Measurements from ENCODE around the gene MRPS35. TPM values are rescaled to one million over a fixed set of nuclear protein-coding genes. Genes with fewer than 3 reads are reported as not detected.
A peak's percentile ranks its signal among the peaks of the same experiment; 100 is the strongest.
"Not testable (repeated sequence)": the region's sequence is repeated elsewhere in the genome, so short reads cannot be mapped to it uniquely, and the experiment has no call there.

Gene MRPS35
- total and polyA plus RNA-seq, 4 donors, result 21.8 to 48.7 (median 32.7) TPM

GRCh38 chr12:27743601-27744000, 33.0 kb downstream of the MRPS35 start:
- H3K36me3 ChIP-seq (ENCODE audit: control insufficient read depth in 4 of 4, insufficient read depth in 4 of 4, low read length in 4 of 4), result peaks cover 3 to 23% (median 11%) of the 10 kb centered on the region in 4 donors
- H3K9me3 ChIP-seq (ENCODE audit: control insufficient read depth in 4 of 4, insufficient read depth in 3 of 4, low read length in 3 of 4), result no peaks in the 10 kb centered on the region

DNA sequence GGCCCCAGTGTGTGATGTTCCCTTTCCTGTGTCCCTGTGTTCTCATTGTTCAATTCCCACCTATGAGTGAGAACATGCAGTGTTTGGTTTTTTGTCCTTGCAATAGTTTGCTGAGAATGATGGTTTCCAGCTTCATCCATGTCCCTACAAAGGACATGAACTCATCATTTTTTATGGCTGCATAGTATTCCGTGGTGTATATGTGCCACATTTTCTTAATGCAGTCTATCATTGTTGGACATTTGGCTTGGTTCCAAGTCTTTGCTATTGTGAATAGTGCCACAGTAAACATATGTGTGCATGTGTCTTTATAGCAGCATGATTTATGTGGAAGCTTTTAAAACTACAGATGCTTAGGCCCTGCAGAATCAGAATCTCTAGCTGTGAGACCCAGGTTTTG, 35.1 kb downstream of the MRPS35 start:
- not testable (repeated sequence) for ATAC-seq (ENCODE audit: insufficient read depth, low FRiP score); H3K4me1 ChIP-seq (ENCODE audit: control insufficient read depth in 5 of 5, insufficient read depth in 5 of 5, low read length in 5 of 5); H3K9ac ChIP-seq (ENCODE audit: insufficient read depth in 1 of 2, low read length in 2 of 2); H3K27ac ChIP-seq (ENCODE audit: low read depth in 1 of 2, low read length in 1 of 2); H3K9me3 ChIP-seq (ENCODE audit: control insufficient read depth in 4 of 4, insufficient read depth in 3 of 4, low read length in 3 of 4); DNase-seq; H3K27me3 ChIP-seq (ENCODE audit: control insufficient read depth in 3 of 3, insufficient read depth in 3 of 3, low read length in 2 of 3); H3K4me3 ChIP-seq
- 73 to 84% methylated on average over 1 of the region's 1 CpG for WGBS, 2 donors
- H3K36me3 ChIP-seq (ENCODE audit: control insufficient read depth in 4 of 4, insufficient read depth in 4 of 4, low read length in 4 of 4), result peaks cover 3 to 15% (median 8%) of the 10 kb centered on the region in 4 donors

More at GRCh38 chr12:27743601-27744000, 33.0 kb downstream of the MRPS35 start:
- no peak for TF ChIP-seq CTCF (IDR thresholded peaks at IDR 0.05; ENCODE audit: control extremely low read depth, extremely low read depth)
- DNase-seq (no peak), ATAC-seq (ENCODE audit: insufficient read depth, low FRiP score) (no peak)
- Histone ChIP-seq H3K27me3 (ENCODE audit: control insufficient read depth in 3 of 3, insufficient read depth in 3 of 3, low read length in 2 of 3) (no peaks in the 10 kb centered on the region), H3K4me1 (ENCODE audit: control insufficient read depth in 5 of 5, insufficient read depth in 5 of 5, low read length in 5 of 5) (peaks cover 0 to 1% (median 0%) of the 10 kb centered on the region in 5 donors), H3K4me3 (no peak overlapping the region), H3K9ac (ENCODE audit: insufficient read depth in 1 of 2, low read length in 2 of 2) (no peak overlapping the region), H3K27ac (ENCODE audit: low read depth in 1 of 2, low read length in 1 of 2) (no peak overlapping the region)
- WGBS, 2 donors, result 97 to 98% methylated on average over 5 of the region's 5 CpGs

DNA sequence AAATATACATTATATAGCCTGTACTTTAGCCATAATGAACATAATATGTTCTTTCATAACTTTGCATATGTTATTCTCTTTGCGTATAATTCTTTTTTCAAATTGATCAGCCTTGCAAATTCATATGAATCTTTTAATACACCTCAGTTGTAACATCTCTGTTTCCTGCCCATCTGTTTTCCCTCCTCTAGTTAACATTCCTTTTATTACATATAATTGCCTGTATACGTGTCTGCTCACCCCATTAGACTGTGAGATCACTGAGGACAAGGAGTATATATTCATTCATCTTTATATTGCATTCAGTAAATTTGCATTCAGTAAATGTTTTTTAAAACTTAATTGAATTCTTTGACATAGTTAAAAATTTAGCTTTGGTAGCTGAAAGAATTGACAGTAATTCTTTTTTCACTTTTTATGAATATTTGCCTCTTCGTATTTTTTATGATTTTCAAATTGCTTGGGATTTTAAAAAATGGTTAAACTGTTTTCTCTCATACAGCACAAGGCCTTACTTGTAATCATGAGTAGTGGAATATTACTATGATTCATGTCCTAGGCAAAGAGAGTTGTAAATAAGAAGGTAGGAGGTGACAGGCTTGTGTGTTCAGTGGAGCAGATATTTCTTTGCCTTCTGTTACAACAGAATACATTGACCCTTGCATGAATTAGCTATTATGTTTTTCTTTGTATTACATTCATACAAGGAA, 36.6 kb downstream of the MRPS35 start:
- Histone ChIP-seq H3K4me1 (ENCODE audit: control insufficient read depth in 5 of 5, insufficient read depth in 5 of 5, low read length in 5 of 5) (peaks cover 0 to 2% (median 0%) of the 10 kb centered on the region in 5 donors), H3K27ac (ENCODE audit: low read depth in 1 of 2, low read length in 1 of 2) (peak overlapping the region in 1 of 2 donors; percentile 51), H3K27me3 (ENCODE audit: control insufficient read depth in 3 of 3, insufficient read depth in 3 of 3, low read length in 2 of 3) (no peaks in the 10 kb centered on the region), H3K9ac (ENCODE audit: insufficient read depth in 1 of 2, low read length in 2 of 2) (no peak overlapping the region), H3K9me3 (ENCODE audit: control insufficient read depth in 4 of 4, insufficient read depth in 3 of 4, low read length in 3 of 4) (no peaks in the 10 kb centered on the region), H3K36me3 (ENCODE audit: control insufficient read depth in 4 of 4, insufficient read depth in 4 of 4, low read length in 4 of 4) (peaks cover 3 to 11% (median 7%) of the 10 kb centered on the region in 4 donors), H3K4me3 (no peak overlapping the region)
- DNase-seq (peak in 1 of 3 donors; percentile 4), ATAC-seq (ENCODE audit: insufficient read depth, low FRiP score) (peak; percentile 43)
- TF ChIP-seq CTCF (IDR thresholded peaks at IDR 0.05; ENCODE audit: control extremely low read depth, extremely low read depth), result no peak
- 93 to 95% methylated on average over 3 of the region's 3 CpGs for WGBS, 2 donors

DNA sequence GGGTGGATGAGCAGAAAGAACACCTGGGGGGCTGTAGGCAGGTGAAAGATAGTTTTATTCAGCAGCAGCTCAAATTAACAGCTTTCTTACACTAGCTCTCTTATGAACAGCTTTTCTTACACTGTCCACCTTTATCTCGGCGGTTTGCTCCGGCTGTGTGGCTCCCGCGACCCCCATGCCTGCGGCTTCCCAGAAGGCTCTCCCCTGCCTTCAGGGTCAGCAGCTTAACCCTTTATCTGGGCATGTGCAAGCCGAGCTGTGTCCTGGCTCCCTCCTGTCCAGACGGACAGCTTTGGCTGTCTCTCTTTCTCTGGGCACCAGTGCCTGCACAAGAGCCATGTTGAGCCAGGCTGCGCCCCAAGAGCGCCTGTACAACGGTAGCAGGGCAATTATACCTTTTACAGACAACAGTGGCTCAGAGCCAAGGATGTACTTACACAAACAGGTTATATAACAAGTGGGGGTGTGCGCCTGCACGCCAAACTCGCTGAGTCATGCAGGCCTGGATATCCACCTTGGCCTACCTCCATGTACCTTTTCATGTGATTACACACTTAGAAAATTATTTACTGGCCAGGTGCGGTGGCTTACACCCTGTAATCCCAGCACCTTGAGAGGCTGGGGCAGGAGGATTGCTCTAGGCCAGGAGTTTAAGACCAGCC, 40.9 kb downstream of the MRPS35 start:
- no peaks in the 10 kb centered on the region for H3K9me3 ChIP-seq (ENCODE audit: control insufficient read depth in 4 of 4, insufficient read depth in 3 of 4, low read length in 3 of 4)
- ATAC-seq (ENCODE audit: insufficient read depth, low FRiP score), result no peak
- WGBS, 2 donors, result 85 to 91% methylated on average over 15 of the region's 15 CpGs
- no peak overlapping the region for H3K9ac ChIP-seq (ENCODE audit: insufficient read depth in 1 of 2, low read length in 2 of 2)
- DNase-seq, result peak in 1 of 3 donors; percentile 4
- H3K27ac ChIP-seq (ENCODE audit: low read depth in 1 of 2, low read length in 1 of 2), result no peak overlapping the region
- H3K4me3 ChIP-seq, result no peak overlapping the region
- peaks cover 0 to 2% (median 0%) of the 10 kb centered on the region in 5 donors for H3K4me1 ChIP-seq (ENCODE audit: control insufficient read depth in 5 of 5, insufficient read depth in 5 of 5, low read length in 5 of 5)
- no peaks in the 10 kb centered on the region for H3K27me3 ChIP-seq (ENCODE audit: control insufficient read depth in 3 of 3, insufficient read depth in 3 of 3, low read length in 2 of 3)
- no peak for TF ChIP-seq CTCF (IDR thresholded peaks at IDR 0.05; ENCODE audit: control extremely low read depth, extremely low read depth)
- peaks cover 5 to 10% (median 7%) of the 10 kb centered on the region in 4 donors for H3K36me3 ChIP-seq (ENCODE audit: control insufficient read depth in 4 of 4, insufficient read depth in 4 of 4, low read length in 4 of 4)
